AG10803 (cell line): Measurements from ENCODE around the gene C2.

Experiments
- DNase-seq: peaks from one replicate; pipeline ENCODE4 v3.0.0; 2010; ENCODE audit warnings: low read depth
- H3K4me3 ChIP-seq: 2 replicates; pipeline ENCODE4 v1.5.1; 2011; ENCODE audit warnings: mild to moderate bottlenecking, low read length, control low read depth
- CTCF ChIP-seq: conservative IDR thresholded peaks from 2 replicates; pipeline ENCODE4 v1.5.1; 2011; ENCODE audit warnings: mild to moderate bottlenecking, low read length, control low read depth, inconsistent platforms

C2 gene

GRCh38 chr6:31967926-31968320 is 40.4 kb downstream of the C2 start:
- TF ChIP-seq CTCF: no peak
- no peak overlapping the region for H3K4me3 ChIP-seq
- DNase-seq: no peak

GRCh38 chr6:31968326-31968725 is 40.8 kb downstream of the C2 start:
- no peak for DNase-seq
- no peak for TF ChIP-seq CTCF
- H3K4me3 ChIP-seq: no peak overlapping the region

GRCh38 chr6:31968791-31969711 is 41.5 kb downstream of the C2 start:
- TF ChIP-seq CTCF: no peak
- no peak for DNase-seq
- H3K4me3 ChIP-seq: no peak overlapping the region

- peak overlapping the region; percentile 94 for H3K4me3 ChIP-seq
Measured at GRCh38 chr6:31969712-31970603, 42.4 kb downstream of the C2 start.

GRCh38 chr6:31970604-31971271 is 43.2 kb downstream of the C2 start:
- H3K4me3 ChIP-seq: peak overlapping the region; percentile 94
- DNase-seq: no peak
- no peak for TF ChIP-seq CTCF

More at GRCh38 chr6:31969712-31970603, 42.4 kb downstream of the C2 start:
- DNase-seq: no peak
- TF ChIP-seq CTCF: no peak

GRCh38 chr6:31971279-31971992 is 43.9 kb downstream of the C2 start:
- no peak for TF ChIP-seq CTCF
- DNase-seq: no peak

More at GRCh38 chr6:31971279-31971992, 43.9 kb downstream of the C2 start:
- peak overlapping the region; percentile 94 for H3K4me3 ChIP-seq
